Lung (tissue), 12 donors: ENCODE data around the gene PTGER4. TPM values are rescaled to one million over a fixed set of nuclear protein-coding genes. Genes with fewer than 3 reads are reported as not detected.

Source experiments
- ATAC-seq: fragments of 200-7000 bp; cut with Tn5 transposase; one replicate; pipeline ENCODE4 v1.9.1; 2020; ENCODE audit warnings: moderate number of reproducible peaks; ENCODE audit not compliant: insufficient read depth, low FRiP score
- DNase-seq, 3 donors: peaks; one replicate each; pipeline ENCODE4 v3.0.0-alpha.2; 2013 to 2017
- H3K27ac ChIP-seq, 2 donors: one replicate each; pipeline ENCODE4 v1.5.1; 2013; ENCODE audit warnings: mild to moderate bottlenecking in 2 of 2, moderate library complexity in 2 of 2, control low read depth in 1 of 2, inconsistent platforms in 1 of 2, low read depth in 1 of 2, low read length in 1 of 2
- H3K27me3 ChIP-seq, 3 donors: one replicate each; pipeline ENCODE4 v1.5.1; 2013; ENCODE audit warnings: low read length in 2 of 3; ENCODE audit not compliant: control insufficient read depth in 3 of 3, insufficient read depth in 3 of 3
- H3K36me3 ChIP-seq, 4 donors: one replicate each; pipeline ENCODE4 v1.5.1; 2013; ENCODE audit warnings: low read length in 4 of 4, mild to moderate bottlenecking in 1 of 4, moderate library complexity in 1 of 4; ENCODE audit not compliant: control insufficient read depth in 4 of 4, insufficient read depth in 4 of 4
- H3K4me1 ChIP-seq, 5 donors: one replicate each; pipeline ENCODE4 v1.5.1; 2013; ENCODE audit warnings: low read length in 5 of 5, mild to moderate bottlenecking in 2 of 5, moderate library complexity in 1 of 5; ENCODE audit not compliant: control insufficient read depth in 5 of 5, insufficient read depth in 5 of 5
- H3K4me3 ChIP-seq: one replicate; pipeline ENCODE4 v1.5.1; 2013; ENCODE audit warnings: mild to moderate bottlenecking, control low read depth, moderate library complexity
- H3K9ac ChIP-seq, 2 donors: one replicate each; pipeline ENCODE4 v1.5.1; 2013; ENCODE audit warnings: low read length in 2 of 2, control low read depth in 1 of 2; ENCODE audit not compliant: insufficient read depth in 1 of 2
- H3K9me3 ChIP-seq, 4 donors: one replicate each; pipeline ENCODE4 v1.5.1; 2013; ENCODE audit warnings: low read length in 3 of 4, mild to moderate bottlenecking in 1 of 4, moderate library complexity in 1 of 4; ENCODE audit not compliant: control insufficient read depth in 4 of 4, insufficient read depth in 3 of 4
- WGBS, 2 donors: extraction: QIAGEN DNeasy Blood & Tissue Kit; methylation state at CpG; one replicate each; pipeline ENCODE4 v1.1.7; 2013; 5-methylcytosine and 5-hydroxymethylcytosine counted together
- polyA plus RNA-seq, 2 donors: library from polyadenylated mRNA; stranded (reverse); fragments of 200-250 nt; gene quantifications; one replicate each; pipeline ENCODE4 v1.2.1, GENCODE V29; 2013
- total RNA-seq, 2 donors: library from RNA; depleted of rRNA in 1 of 2; stranded (reverse); fragments of >200 nt in 1 of 2; gene quantifications; one replicate each; pipeline ENCODE4 v1.2.1, GENCODE V29; 2014 to 2021
- TF ChIP-seq, protein P1 (sequence below): IDR thresholded peaks from 2 replicates; pipeline ENCODE4 v1.5.1; 2012; ENCODE audit warnings: mild to moderate bottlenecking; ENCODE audit errors: control extremely low read depth, extremely low read depth
- donor health status: control.
- donor health status: control.
- donor health status: Bipolar disorder and iron deficiency.
- donor health status: healthy.
- donor health status: DM: yes; HTN: yes; CAD: no.

Gene PTGER4
- total and polyA plus RNA-seq, 4 donors = 3.9 to 33.6 (median 29.1) TPM

DNA sequence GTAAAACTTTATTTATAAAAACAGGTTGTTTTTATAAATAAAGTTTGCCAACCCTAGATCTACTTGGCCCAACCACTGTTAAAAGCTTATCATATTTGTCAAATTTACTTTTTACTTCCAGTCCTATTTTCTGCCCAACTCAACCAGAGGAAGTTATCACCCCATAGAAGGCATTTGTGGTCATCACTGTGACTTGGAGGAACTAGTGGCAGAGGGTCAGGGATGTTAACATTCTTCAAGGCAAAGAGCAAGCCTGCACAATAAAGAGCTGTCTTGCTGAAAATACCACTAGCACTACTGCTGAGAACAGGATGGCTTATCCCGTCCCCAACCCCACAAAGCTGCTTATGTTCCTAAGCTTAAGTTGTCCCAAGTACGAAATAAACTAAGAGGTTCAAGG lies 53.7 kb downstream of the PTGER4 start:
- H3K27ac ChIP-seq = no peak overlapping the region
- no peak overlapping the region for H3K9ac ChIP-seq
- H3K36me3 ChIP-seq = peaks cover 0 to 4% (median 1%) of the 10 kb centered on the region in 4 donors
- H3K4me3 ChIP-seq = no peak overlapping the region
- WGBS, 2 donors = 74 to 77% methylated on average over 2 of the region's 2 CpGs
- no peak for DNase-seq
- ATAC-seq = no peak
- H3K4me1 ChIP-seq = peaks cover 0 to 24% (median 18%) of the 10 kb centered on the region in 5 donors
- no peaks in the 10 kb centered on the region for H3K27me3 ChIP-seq
- H3K9me3 ChIP-seq = no peaks in the 10 kb centered on the region
- TF ChIP-seq, protein P1, sequence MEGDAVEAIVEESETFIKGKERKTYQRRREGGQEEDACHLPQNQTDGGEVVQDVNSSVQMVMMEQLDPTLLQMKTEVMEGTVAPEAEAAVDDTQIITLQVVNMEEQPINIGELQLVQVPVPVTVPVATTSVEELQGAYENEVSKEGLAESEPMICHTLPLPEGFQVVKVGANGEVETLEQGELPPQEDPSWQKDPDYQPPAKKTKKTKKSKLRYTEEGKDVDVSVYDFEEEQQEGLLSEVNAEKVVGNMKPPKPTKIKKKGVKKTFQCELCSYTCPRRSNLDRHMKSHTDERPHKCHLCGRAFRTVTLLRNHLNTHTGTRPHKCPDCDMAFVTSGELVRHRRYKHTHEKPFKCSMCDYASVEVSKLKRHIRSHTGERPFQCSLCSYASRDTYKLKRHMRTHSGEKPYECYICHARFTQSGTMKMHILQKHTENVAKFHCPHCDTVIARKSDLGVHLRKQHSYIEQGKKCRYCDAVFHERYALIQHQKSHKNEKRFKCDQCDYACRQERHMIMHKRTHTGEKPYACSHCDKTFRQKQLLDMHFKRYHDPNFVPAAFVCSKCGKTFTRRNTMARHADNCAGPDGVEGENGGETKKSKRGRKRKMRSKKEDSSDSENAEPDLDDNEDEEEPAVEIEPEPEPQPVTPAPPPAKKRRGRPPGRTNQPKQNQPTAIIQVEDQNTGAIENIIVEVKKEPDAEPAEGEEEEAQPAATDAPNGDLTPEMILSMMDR = no peak

DNA sequence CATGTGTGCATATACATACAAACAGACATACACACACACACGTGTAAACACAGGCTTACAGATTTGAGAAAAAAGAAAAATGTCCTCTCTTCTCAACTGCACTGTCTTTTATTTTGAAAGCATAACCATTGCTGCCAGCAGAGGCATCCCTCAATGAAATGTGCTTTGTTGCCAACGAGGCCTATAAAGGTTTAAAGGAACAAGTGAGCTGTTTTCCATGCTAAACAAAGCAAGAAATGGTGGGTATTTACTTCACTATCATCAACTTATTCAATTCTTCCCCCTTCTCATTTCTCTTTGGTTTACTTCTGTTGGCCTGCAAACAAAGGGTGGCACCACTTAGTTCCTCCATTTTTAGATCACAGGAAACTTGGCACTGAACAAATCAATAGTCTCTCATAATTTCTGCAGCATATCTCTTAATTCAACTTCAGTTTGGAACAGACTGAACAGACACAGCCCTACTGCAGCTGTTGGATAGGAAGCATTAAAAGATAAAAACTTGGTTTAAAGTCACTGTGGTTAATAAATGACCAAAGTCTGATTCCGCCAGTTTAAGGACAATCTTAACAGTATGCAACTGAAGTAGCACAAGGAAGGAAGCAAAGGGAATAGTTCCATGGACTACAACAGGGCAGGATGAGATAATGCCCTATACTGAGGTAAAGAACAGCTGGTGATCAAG lies 54.3 kb downstream of the PTGER4 start:
- H3K4me3 ChIP-seq = no peak overlapping the region
- no peaks in the 10 kb centered on the region for H3K9me3 ChIP-seq
- no peak overlapping the region for H3K27ac ChIP-seq
- no peak for ATAC-seq
- no peaks in the 10 kb centered on the region for H3K27me3 ChIP-seq
- H3K4me1 ChIP-seq = peaks cover 0 to 24% (median 18%) of the 10 kb centered on the region in 5 donors
- DNase-seq = peak; percentile 21 to 72 (median 60)
- 32 to 38% methylated on average over 3 of the region's 3 CpGs for WGBS, 2 donors
- TF ChIP-seq, protein P1 = no peak
- peaks cover 0 to 4% (median 0%) of the 10 kb centered on the region in 4 donors for H3K36me3 ChIP-seq
- H3K9ac ChIP-seq = no peak overlapping the region

DNA sequence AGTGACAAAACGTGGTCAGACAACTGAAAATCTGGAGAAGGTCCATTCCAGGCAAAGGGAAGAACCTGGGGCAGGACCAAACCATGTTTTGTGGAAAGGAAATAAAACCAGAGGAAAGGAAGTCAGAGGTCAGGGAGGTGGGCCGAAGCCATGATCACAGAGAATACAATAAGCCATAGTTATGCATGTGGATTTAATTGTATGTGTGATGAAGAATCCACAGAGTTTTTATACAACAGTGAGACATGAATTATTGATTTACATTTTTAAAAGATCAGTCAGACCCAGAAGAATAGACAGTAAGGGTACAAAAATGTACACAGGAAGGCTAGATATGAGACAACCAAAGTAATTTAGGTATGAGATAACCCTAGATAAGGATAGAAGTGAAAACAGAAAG lies 55.3 kb downstream of the PTGER4 start:
- no peak overlapping the region for H3K27ac ChIP-seq
- TF ChIP-seq, protein P1 = no peak
- H3K4me1 ChIP-seq = peaks cover 0 to 24% (median 18%) of the 10 kb centered on the region in 5 donors
- no peaks in the 10 kb centered on the region for H3K27me3 ChIP-seq
- peaks cover 0 to 2% (median 0%) of the 10 kb centered on the region in 4 donors for H3K9me3 ChIP-seq
- 58 to 64% methylated on average over 2 of the region's 2 CpGs for WGBS, 2 donors
- H3K9ac ChIP-seq = no peak overlapping the region
- DNase-seq (no peak), ATAC-seq (no peak)
- no peak overlapping the region for H3K4me3 ChIP-seq
- H3K36me3 ChIP-seq = peaks cover 0 to 5% (median 3%) of the 10 kb centered on the region in 4 donors

DNA sequence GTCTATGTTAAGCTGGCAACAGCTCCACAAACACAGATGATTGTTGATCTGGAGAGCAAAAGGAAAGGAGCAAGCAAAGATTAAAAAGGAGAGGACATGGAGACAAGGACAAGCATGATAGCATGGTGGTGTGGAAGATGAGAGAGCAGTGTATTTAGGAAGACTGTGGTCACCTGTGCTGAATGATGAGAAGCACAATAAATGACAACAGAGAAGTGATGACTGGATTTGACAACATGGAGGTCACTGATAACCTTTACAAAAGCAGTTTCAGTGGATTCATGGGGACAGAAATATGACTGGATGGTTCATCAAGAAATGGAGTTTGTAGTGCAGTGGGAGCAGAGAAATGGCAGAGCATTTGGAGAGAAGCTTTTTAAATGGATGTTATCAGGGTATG lies 55.9 kb downstream of the PTGER4 start:
- Histone ChIP-seq H3K9me3 (peaks cover 0 to 4% (median under 1%) of the 10 kb centered on the region in 4 donors), H3K9ac (no peak overlapping the region), H3K4me3 (no peak overlapping the region), H3K27me3 (no peaks in the 10 kb centered on the region), H3K36me3 (peaks cover 0 to 10% (median 5%) of the 10 kb centered on the region in 4 donors), H3K27ac (no peak overlapping the region), H3K4me1 (peaks cover 0 to 24% (median 18%) of the 10 kb centered on the region in 5 donors)
- no peak for ATAC-seq
- TF ChIP-seq, protein P1 = no peak
- no peak for DNase-seq
